NCI-H2227 (cell line): ENCODE results near the gene EPB41.
"Not testable (repeated sequence)": the region's sequence is repeated elsewhere in the genome, so short reads cannot be mapped to it uniquely, and the experiment has no call there.

Source experiments
- DNase-seq: peaks from one replicate; lab custom pipeline; 2025; ENCODE audit not compliant: unreplicated experiment; lab: John Stamatoyannopoulos, UW

The EPB41 gene

DNA sequence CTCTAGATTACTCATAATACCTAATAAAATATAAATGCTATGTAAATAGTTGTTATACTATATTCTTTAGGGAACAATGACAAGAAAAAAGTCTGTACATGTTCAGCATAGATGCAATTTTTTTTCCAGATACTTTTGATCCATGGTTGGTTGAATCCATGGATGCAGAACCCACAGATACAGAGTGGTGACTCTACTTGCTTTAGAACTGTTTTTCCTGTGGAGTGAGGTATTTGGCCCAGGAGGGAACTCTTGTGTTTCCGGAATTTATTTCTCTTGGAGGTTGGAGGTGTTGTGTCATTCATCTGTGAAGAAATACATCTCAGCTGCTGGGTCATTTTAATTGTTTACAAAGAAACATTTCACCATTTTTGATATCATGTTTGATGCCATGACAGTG is 180.6 kb downstream of the EPB41 start:
- no peak for DNase-seq

DNA sequence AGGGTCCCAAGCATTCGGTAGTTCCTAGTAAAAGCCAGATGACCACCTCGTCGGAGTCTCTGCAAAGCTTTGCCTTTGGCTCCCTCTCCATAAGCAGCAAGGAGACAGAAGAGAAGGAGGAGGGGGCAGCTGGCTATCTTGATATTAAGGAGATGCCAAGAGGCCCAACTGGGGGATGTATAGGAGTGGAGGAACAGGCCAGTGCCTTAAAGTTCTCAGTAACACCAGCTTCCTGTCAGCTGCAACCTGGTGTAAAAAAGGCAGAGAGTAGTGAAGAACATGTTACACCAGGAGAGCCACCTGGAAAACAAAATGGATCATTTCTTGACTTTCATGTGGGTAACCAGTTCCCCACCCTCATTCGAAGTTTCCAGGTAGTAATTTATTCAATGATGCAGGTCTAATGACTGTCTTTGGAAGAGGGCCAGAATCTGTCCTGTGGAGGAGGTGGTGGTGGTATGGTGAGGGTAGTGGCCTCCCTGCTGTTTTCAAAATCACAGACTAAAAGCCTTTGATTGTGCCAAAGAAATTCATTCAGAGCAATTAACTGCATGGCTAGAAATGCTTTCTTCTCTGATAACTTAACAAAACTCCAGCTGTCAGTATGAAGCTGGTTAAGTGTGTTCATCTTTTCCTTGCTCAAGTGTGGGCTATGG is 182.0 kb downstream of the EPB41 start:
- DNase-seq = peak; percentile 89

DNA sequence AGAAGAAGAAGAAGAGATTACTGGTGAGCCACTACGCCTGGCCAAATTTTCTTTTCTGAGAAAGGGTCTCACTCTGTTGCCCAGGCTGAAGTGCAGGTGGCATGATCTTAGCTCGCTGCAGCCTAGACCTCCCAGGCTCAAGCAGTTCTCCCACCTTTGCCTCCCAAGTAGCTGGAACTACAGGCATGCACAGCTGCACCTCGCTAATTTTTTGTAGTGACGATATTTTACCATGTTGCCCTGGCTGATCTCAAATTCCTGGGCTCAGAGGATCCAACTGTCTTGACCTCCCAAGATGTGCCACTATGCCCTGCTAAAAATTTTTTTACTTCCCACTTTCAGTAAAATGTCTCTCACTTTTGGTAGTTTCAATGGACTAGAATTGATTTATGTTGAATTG is 184.9 kb downstream of the EPB41 start:
- no peak for DNase-seq

DNA sequence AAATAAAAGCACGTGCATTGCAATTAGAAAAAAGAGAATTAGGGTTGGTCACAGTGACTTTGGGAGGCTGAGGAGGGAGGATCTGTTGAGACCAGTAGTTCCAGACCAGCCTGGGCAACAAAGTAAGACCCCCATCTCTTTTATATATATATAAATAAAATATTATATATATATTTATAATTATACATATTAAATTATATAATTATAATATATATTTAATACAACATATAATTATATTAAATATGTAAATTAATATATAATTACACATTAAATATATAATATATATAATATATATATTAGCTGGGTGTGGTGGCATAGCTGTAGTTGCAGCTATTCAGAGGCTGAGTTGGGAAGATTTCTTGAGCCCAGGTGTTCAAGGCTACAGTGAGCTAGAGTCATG is 186.1 kb downstream of the EPB41 start:
- no peak for DNase-seq

DNA sequence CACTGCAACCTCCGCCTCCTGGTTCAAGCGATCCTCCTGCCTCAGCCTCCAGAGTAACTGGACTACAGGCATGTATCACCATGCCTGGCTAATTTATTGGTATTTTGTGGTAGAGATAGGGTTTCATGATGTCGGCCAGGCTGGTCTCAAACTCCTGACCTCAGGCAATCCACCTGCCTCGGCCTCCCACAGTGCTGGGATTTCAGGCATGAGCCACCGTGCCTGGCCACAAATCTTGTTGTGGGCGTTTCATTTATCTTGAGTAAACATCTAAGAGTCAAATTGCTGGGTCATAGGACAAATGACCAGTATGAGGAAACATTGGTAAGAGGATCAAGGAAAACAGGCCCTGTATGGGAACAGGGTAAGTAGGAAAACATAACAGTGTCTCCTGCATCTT is 191.5 kb downstream of the EPB41 start:
- DNase-seq = no peak

DNA sequence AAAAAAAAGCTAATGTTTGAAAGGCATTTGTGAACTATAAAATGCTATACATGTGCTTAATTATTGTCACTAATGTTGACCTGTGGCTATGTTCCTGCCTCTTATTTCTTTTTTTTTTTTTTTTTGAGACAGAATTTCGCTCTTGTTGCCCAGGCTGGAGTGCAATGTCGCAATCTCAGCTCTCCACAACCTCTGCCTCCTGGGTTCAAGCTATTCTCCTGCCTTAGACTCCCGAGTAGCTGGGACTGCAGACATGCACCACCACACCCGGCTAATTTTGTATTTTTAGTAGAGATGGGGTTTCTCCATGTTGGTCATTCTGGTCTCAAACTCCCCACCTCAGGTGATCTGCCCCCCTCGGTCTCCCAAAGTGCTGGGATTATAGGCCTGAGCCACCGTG is 193.7 kb downstream of the EPB41 start:
- not testable (repeated sequence) for DNase-seq

DNA sequence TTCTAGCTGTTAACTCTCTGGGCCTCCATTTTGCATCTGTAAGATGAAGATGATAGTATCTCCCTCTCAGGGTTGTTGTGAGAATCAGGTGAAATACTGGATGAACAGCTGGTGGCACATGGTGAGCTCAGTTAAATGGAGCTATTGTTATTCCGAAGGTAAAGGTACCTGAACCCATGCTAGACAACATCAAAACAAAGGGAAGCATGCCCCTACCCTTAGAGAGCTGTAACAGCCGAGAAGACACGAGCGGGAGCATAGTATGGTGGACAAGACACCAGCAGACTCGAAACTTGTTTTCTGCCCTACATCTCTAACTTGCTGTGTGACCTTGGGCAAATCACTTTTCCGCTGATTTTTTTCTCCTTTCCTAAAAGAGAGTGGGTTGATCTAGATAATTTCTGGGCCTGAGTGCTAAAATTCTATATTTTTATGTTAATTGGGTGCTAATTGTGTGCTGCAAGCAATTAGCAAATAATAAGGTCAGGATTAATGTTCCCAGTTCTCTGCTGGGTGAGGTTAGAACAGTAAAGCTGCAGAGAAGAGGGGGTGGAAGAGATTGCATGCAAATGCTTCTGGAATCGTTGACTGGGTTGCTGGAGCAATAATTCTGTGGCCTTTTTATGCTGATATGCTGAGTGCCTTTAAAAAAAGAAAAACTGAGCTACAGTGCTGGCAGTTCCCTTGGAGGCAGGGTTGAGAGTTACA is 198.5 kb downstream of the EPB41 start:
- DNase-seq = no peak

DNA sequence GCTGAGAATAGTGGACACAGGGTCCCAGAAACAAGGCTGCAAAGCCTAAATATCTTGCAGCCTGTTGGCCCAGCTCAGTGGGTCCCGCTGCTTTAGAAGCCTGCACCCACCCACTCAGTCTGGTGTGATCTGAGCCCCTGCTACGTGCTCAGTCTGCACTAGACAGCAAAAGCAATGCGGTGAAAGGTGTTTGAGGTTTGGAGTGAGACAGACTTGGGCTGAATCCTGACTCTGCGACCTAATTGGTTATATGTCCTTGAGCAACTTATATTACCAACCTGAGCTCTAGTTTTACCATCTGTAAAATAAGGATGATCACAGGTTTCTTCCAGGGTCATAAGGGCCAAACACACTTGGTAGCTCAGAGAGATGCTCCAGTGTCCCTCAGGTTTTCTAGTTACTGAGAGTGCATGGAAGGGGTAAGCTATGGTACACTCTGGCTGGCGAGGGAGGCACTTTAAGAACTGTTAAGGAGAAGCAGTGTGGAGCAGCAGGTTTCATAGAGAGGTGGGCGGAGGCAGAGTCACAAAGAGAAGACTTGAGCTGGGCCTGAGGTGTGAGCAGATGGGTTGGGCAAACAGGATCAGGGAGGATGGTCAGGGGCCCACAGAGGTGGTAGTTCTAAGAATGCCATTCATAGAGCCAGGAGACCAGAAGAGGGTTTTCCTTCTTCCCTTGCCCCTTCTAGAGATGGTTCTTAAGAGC is 199.2 kb downstream of the EPB41 start:
- no peak for DNase-seq

DNA sequence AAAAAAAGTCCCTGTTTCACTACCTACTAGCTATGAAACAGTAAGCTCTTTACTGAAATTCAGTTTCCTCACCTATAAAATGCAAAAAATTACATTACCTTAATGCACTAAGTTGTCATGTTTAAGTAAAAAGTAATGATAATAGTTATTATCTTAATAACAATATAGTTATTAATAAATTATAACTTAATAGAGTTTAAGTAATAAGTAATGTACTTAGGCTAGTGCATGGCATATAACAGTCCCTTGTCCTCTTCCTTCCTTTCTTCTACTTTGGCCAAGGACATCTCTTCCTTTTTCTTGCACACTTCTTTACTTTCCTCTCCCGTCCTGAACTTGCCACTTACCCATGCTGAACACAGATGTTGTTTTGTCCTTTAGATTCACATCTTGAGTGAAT is 200.3 kb downstream of the EPB41 start:
- no peak for DNase-seq

DNA sequence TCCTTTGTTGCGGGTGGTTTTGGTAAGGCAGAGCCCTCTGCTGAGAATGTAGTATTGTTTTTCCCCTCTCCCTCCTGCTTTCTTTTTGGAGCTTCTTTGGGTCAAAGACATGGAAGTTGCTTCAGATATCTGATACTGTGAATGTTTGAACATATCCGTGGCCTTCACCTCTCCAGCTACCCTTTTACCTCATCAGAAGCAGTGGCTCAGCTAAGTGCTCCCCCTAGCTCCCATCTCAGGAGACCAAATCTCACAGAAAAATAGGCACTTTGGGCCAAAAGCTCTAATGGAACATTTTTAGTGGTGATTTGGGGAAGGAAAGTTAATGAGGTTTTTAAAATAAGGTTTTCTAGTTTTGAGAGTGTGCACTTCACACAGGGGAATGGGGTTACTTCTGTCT is 203.0 kb downstream of the EPB41 start:
- DNase-seq = no peak

DNA sequence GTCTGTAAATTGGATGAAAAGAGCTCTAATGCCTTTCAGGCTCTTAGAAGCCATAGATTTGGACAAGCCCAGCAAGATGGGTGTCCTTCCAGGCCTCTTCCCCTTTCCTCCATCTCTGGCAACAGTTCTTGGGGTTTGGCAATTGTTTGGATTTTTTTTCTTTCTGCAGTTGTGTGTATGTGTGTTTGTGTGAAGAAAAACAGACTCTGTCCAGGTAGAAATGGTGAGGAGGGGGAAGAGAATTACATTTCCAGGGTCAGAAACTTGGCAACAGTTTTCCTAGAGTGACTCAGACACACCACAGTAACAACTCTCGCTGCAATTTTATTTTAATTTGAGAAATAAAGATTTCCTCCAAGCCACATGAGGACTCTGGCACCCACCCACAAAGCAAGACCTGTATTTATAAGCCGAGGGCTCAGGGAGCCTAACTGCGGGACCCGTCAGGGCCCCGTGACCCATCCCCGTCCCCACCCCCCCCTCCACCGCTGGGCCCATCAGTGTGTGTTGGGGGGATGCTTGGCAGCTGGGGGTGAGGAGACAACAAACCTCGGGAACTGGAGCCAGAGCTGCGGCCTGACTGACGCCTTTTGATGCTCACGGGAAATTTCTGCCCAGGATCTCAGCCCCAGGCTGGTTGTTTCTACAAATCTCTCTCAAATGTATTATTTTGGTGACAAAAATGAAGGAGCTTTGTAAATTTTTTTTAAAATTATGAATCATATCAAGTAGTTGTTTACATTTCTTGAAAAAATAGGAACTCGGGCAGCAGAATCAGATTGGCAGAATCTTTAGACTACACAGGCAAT is 205.0 kb downstream of the EPB41 start:
- no peak for DNase-seq

DNA sequence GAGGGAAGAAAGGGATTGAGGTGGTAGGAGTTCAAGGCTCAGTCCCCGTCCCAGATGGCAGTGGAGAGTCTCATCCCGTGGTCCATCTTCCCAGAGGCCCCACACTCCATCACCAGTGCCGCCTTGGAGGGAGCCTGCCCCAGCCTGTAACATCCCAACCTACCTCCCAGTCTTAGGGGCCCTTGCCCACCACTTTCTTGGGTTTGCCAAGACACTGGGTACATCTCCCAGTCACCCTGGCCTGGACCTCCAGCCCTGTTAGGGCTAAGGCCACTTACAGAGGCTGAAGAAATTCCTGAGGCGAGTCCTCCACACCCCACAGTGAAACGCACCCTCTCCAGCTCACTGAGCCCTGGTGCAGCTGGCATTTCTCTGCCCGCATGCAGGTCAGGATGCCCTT is 206.0 kb downstream of the EPB41 start:
- no peak for DNase-seq

DNA sequence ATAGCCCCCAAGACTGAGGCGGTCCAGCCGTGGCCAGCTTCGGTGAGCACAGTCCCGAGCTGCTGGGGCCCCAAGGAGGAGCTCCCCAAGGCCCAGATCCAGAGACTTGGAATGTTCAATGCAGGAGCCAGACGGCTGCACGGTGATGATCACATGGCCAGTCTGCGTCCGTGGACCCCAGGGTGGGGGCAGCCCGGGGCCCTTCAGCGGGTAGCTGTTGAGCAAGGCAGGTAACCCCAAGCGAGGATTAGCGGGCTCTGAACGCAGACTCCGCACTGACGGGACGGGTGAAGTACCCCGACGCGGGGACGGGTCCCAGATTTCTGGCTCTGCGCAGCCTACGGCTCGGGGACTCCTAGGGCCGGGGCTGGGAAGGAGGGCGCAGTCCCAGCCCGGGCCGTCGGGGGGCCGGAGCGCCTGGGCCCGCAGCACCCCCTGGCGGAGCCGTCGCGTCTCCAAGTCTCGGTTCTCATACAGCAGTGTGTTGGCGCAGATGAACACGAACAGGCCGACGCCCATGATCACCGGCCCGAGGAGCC is 206.6 kb downstream of the EPB41 start:
- DNase-seq = peak; percentile 69

DNA sequence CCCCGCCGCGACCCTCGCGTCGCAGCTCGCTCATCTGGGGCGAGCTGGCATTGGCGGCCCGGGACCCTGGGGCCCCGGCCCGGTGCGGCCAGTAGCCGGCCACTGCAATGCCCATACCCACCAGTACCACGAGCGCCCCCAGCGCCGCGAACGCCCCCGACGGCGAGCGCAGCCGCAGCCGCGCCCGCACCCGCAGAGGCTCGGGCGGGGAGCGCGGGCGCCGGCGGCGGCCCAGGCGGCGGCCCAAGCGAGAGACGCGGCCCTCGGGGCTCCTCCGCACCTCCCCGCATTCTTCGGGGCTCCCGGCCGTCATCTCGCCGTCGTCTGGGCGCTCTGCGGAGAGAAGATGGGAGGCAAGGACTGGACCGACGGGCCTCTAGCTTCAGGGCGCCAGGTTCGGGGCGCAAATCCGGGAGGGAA is 207.2 kb downstream of the EPB41 start:
- peak; percentile 68 for DNase-seq

DNA sequence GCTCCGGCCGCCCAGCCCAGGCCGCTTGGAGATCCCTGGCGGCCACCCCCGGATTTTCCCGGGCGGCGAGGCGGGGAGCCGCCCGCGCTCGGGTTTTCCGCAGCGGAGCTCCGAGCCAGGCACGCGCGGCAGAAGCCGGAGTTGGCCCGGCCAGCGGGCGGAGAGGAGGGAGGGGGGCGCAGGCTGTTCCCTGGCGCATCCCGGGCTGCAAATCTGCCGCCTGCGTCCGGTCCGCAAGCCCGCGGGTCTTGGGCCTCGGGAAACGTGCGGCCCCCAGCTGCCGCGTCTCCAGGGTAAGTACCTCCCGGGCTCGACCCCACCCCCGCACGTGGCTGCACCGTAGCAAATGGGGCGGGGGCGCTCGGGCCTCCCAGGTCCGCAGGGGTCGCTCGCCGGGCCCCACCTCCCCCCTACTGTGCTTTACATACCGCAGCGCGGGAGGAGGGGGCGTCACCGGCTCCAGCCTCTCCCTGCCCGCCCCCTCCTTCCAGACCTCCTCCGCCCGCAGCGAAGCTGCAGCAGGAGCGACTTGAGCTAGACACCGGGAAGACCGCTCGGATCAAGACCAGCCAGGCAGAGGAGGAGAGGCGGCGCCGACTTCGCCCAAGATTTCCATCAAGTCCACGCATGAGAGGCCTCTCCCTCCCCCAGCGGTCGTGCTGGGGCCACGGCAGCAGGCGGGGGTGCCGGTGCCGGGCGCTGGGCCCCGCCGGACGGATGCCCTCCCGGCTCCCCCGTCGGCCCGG is 207.7 kb downstream of the EPB41 start:
- DNase-seq = peak; percentile 84

DNA sequence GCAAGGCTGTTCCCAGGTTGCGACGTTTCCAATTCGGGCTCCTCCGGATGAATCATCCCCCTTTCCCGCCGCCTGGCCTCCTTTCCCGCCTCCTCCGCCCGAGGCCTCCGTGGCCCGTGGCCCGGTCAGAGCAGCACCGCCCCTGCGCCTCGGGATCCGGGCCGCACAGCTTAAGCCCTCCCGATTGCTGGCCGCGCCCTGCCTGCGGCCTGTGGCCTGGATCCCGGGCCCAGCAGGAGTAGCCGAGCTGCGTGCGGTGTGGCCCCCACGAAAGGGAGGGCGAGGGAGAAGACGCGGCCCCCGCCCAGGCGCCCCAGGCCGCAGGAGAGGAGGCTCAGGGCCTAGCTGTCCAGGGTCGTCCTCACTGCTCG is 208.3 kb downstream of the EPB41 start:
- no peak for DNase-seq

DNA sequence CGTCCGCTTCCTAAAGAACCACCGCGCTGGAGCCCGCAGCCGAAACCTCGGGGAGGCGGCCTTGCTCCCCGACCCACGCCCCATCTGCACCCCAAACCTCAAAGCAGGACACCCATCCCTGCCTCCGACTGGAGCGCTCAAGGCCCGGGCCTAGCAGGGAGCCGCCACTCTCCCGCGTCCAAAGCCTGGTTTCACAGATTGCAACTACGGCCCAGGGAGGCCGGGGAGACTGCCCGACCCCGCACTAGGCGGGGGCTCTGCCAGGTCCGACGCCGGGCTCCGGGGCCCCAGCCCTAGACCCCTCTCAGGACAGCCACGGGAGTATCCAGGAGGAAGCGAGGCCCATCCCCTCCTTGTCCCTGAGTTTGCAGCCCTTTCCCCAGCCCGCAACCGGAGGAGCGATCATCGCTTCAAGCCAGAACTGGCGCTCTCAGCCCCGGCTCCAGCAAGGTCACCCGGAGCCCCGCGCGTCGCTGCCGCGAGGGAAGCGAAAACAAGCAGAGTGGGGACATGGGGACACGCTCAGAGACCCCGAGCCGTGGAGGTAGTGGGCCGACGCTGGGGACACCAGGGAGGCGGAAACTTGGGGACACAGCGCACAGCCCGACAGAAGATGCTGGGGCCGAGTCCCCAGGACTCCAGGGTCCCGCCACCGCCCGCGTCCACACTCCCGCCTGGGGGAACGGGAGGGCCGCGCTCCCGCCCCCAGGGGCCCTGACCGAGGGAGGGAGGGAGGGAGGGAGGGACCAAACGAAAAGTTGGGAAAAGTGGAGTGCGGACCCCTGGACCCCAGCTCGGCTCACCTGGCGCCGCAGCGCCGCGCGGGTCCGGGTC is 208.9 kb downstream of the EPB41 start:
- DNase-seq = peak; percentile 48

DNA sequence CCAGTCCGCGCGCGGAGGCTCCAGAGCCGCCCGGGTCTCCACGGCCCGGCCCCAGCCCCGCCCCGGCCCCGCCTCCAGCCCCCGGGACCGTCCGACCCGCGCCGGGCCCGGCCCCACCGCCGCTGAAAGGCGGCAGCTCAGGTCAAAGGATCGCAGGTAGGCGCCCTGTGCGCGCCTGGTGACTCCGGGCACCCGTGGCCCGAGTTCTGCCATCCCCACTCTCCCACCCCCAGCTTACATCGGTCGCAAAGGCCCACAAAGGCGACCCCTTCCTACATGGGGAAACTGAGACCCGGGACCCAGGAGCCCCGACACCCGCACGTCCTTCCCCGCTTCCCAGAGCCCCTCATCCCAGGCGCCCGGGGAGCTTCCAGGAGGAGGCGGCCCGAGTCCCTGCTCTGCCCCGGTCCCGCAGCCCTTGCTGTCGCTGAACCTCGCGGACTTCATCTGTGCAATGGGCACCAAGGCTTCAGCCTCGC is 209.6 kb downstream of the EPB41 start, which contains the start of gene TMEM200B:
Gene TMEM200B, minus strand, starts transcription at position 17 of the 479 bp plus-strand sequence. CDS start 2,075 bp downstream, outside the sequence.
- no peak for DNase-seq
